Measurements from ENCODE around the gene CCDC15. TPM values are rescaled to one million over a fixed set of nuclear protein-coding genes. Genes with fewer than 3 reads are reported as not detected.
A peak's percentile ranks its signal among the peaks of the same experiment; 100 is the strongest.

Gene CCDC15
- total RNA-seq, 1 donor from 2014 or later, result 3.2 TPM

GRCh38 chr11:124943254-124943616 is 10.8 kb upstream of the CCDC15 start:
- DNase-seq (ENCODE audit: extremely low spot score, unreplicated experiment), result no peak
- peaks cover 1% of the 10 kb centered on the region for H3K9me3 Mint-ChIP-seq
- H3K36me3 Mint-ChIP-seq, result no peaks in the 10 kb centered on the region
- peak overlapping the region; percentile 44 for H3K27ac Mint-ChIP-seq
- TF ChIP-seq, protein P1, sequence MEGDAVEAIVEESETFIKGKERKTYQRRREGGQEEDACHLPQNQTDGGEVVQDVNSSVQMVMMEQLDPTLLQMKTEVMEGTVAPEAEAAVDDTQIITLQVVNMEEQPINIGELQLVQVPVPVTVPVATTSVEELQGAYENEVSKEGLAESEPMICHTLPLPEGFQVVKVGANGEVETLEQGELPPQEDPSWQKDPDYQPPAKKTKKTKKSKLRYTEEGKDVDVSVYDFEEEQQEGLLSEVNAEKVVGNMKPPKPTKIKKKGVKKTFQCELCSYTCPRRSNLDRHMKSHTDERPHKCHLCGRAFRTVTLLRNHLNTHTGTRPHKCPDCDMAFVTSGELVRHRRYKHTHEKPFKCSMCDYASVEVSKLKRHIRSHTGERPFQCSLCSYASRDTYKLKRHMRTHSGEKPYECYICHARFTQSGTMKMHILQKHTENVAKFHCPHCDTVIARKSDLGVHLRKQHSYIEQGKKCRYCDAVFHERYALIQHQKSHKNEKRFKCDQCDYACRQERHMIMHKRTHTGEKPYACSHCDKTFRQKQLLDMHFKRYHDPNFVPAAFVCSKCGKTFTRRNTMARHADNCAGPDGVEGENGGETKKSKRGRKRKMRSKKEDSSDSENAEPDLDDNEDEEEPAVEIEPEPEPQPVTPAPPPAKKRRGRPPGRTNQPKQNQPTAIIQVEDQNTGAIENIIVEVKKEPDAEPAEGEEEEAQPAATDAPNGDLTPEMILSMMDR (conservative IDR thresholded peaks at IDR 0.05), result no peak
- no peak overlapping the region for H3K4me3 Mint-ChIP-seq
- H3K4me1 Mint-ChIP-seq (ENCODE audit: unreplicated experiment), result peaks cover 23% of the 10 kb centered on the region
- no peaks in the 10 kb centered on the region for H3K27me3 Mint-ChIP-seq

DNA sequence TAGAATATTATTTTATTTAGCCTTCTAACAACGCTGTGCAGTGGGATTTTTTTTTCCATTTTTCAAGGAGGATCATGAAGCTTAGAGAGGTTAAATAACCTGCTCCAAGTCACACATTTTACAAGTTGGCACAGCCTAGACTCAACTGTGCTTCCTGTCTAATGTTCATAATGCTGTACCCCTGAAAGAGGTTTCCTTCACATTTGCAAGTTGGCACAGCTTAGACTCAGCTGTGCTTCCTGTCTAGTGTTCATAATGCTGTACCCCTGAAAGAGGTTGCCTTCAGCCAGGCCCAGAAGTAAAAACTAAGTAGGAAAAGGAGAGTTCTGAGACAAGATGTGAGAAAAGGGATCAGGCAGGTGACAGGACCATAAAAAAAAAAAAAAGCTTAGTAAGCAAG is 10.3 kb upstream of the CCDC15 start:
- Mint-ChIP-seq H3K27ac (no peak overlapping the region), H3K36me3 (no peaks in the 10 kb centered on the region), H3K4me3 (no peak overlapping the region), H3K4me1 (ENCODE audit: unreplicated experiment) (peaks cover 23% of the 10 kb centered on the region), H3K27me3 (no peaks in the 10 kb centered on the region), H3K9me3 (peaks cover 6% of the 10 kb centered on the region)
- DNase-seq (ENCODE audit: extremely low spot score, unreplicated experiment), result no peak
- TF ChIP-seq, protein P1 (conservative IDR thresholded peaks at IDR 0.05), result no peak

GRCh38 chr11:124944565-124944964 is 9.4 kb upstream of the CCDC15 start:
- Mint-ChIP-seq H3K9me3 (peaks cover 7% of the 10 kb centered on the region), H3K4me1 (ENCODE audit: unreplicated experiment) (peaks cover 23% of the 10 kb centered on the region), H3K4me3 (no peak overlapping the region), H3K27me3 (no peaks in the 10 kb centered on the region), H3K27ac (no peak overlapping the region), H3K36me3 (no peaks in the 10 kb centered on the region)
- no peak for DNase-seq (ENCODE audit: extremely low spot score, unreplicated experiment)
- TF ChIP-seq, protein P1 (conservative IDR thresholded peaks at IDR 0.05), result no peak

GRCh38 chr11:124945826-124946225 is 8.2 kb upstream of the CCDC15 start:
- TF ChIP-seq, protein P1 (conservative IDR thresholded peaks at IDR 0.05), result no peak
- no peak for DNase-seq (ENCODE audit: extremely low spot score, unreplicated experiment)
- Mint-ChIP-seq H3K4me3 (no peak overlapping the region), H3K4me1 (ENCODE audit: unreplicated experiment) (peaks cover 17% of the 10 kb centered on the region), H3K9me3 (peaks cover 7% of the 10 kb centered on the region), H3K27me3 (no peaks in the 10 kb centered on the region), H3K36me3 (no peaks in the 10 kb centered on the region), H3K27ac (no peak overlapping the region)

- no peaks in the 10 kb centered on the region for H3K27me3 Mint-ChIP-seq
- no peak overlapping the region for H3K4me3 Mint-ChIP-seq
- no peaks in the 10 kb centered on the region for H3K36me3 Mint-ChIP-seq
- TF ChIP-seq, protein P1 (conservative IDR thresholded peaks at IDR 0.05), result no peak
- no peak overlapping the region for H3K27ac Mint-ChIP-seq
- H3K9me3 Mint-ChIP-seq, result peaks cover 7% of the 10 kb centered on the region
- DNase-seq (ENCODE audit: extremely low spot score, unreplicated experiment), result no peak
- H3K4me1 Mint-ChIP-seq (ENCODE audit: unreplicated experiment), result peaks cover 17% of the 10 kb centered on the region
Measured at GRCh38 chr11:124946735-124947141, 7.3 kb upstream of the CCDC15 start.

Measured in type B pancreatic cell (in vitro differentiated cells).